ENCODE data around the gene PRKACB.
A peak's percentile ranks its signal among the peaks of the same experiment; 100 is the strongest.

Gene PRKACB

GRCh38 chr1:84272401-84272800 lies 128.3 kb downstream of the PRKACB start:
- Histone ChIP-seq H4K20me1 (ENCODE audit: control insufficient read depth, insufficient read depth, low read depth, low read length) (no peaks in the 10 kb centered on the region), H3K27ac (ENCODE audit: low read depth, low read length) (peak overlapping the region; percentile 98), H3K4me3 (ENCODE audit: low read length) (peak overlapping the region; percentile 61), H3K4me1 (ENCODE audit: control insufficient read depth, low read length) (peaks cover 33% of the 10 kb centered on the region), H3K79me2 (ENCODE audit: control insufficient read depth, low read length) (no peaks in the 10 kb centered on the region), H3K27me3 (ENCODE audit: control insufficient read depth, low read length) (no peaks in the 10 kb centered on the region), H3K9me2 (replicated peaks; ENCODE audit: control insufficient read depth, low read length) (no peaks in the 10 kb centered on the region), H3K9me3 (ENCODE audit: control insufficient read depth, insufficient read depth, low read length) (no peaks in the 10 kb centered on the region), H3K4me2 (ENCODE audit: low read length) (peak overlapping the region; percentile 89), H3F3A (ENCODE audit: control insufficient read depth, insufficient read depth) (peaks cover 14% of the 10 kb centered on the region), H3K36me3 (ENCODE audit: control insufficient read depth, low read length) (no peaks in the 10 kb centered on the region)
- TF ChIP-seq CTCF (IDR thresholded peaks at IDR 0.05; ENCODE audit: low read depth, low read length, poor library complexity, severe bottlenecking) (no peak), EZH2phosphoT487 (IDR thresholded peaks at IDR 0.05; ENCODE audit: borderline replicate concordance, low read length) (no peak)

GRCh38 chr1:84277343-84278059 lies 133.4 kb downstream of the PRKACB start:
- no peak overlapping the region for H3K4me2 ChIP-seq (ENCODE audit: low read length)
- no peak overlapping the region for H3K27ac ChIP-seq (ENCODE audit: low read depth, low read length)
- H4K20me1 ChIP-seq (ENCODE audit: control insufficient read depth, insufficient read depth, low read depth, low read length), result no peaks in the 10 kb centered on the region
- no peak overlapping the region for H3K4me3 ChIP-seq (ENCODE audit: low read length)
- no peaks in the 10 kb centered on the region for H3K36me3 ChIP-seq (ENCODE audit: control insufficient read depth, low read length)
- no peaks in the 10 kb centered on the region for H3K79me2 ChIP-seq (ENCODE audit: control insufficient read depth, low read length)
- H3K9me3 ChIP-seq (ENCODE audit: control insufficient read depth, insufficient read depth, low read length), result no peaks in the 10 kb centered on the region
- H3K9me2 ChIP-seq (replicated peaks; ENCODE audit: control insufficient read depth, low read length), result no peaks in the 10 kb centered on the region
- H3F3A ChIP-seq (ENCODE audit: control insufficient read depth, insufficient read depth), result no peaks in the 10 kb centered on the region
- no peaks in the 10 kb centered on the region for H3K27me3 ChIP-seq (ENCODE audit: control insufficient read depth, low read length)
- no peak for TF ChIP-seq CTCF (IDR thresholded peaks at IDR 0.05; ENCODE audit: low read depth, low read length, poor library complexity, severe bottlenecking)
- TF ChIP-seq EZH2phosphoT487 (IDR thresholded peaks at IDR 0.05; ENCODE audit: borderline replicate concordance, low read length), result no peak
- H3K4me1 ChIP-seq (ENCODE audit: control insufficient read depth, low read length), result peaks cover 11% of the 10 kb centered on the region

GRCh38 chr1:84278905-84279304 lies 134.8 kb downstream of the PRKACB start:
- Histone ChIP-seq H3K36me3 (ENCODE audit: control insufficient read depth, low read length) (no peaks in the 10 kb centered on the region), H3K4me2 (ENCODE audit: low read length) (no peak overlapping the region), H4K20me1 (ENCODE audit: control insufficient read depth, insufficient read depth, low read depth, low read length) (no peaks in the 10 kb centered on the region), H3K27me3 (ENCODE audit: control insufficient read depth, low read length) (no peaks in the 10 kb centered on the region), H3K79me2 (ENCODE audit: control insufficient read depth, low read length) (no peaks in the 10 kb centered on the region), H3K4me1 (ENCODE audit: control insufficient read depth, low read length) (no peaks in the 10 kb centered on the region), H3K4me3 (ENCODE audit: low read length) (no peak overlapping the region), H3F3A (ENCODE audit: control insufficient read depth, insufficient read depth) (no peaks in the 10 kb centered on the region), H3K9me2 (replicated peaks; ENCODE audit: control insufficient read depth, low read length) (no peaks in the 10 kb centered on the region), H3K9me3 (ENCODE audit: control insufficient read depth, insufficient read depth, low read length) (no peaks in the 10 kb centered on the region), H3K27ac (ENCODE audit: low read depth, low read length) (no peak overlapping the region)
- TF ChIP-seq CTCF (IDR thresholded peaks at IDR 0.05; ENCODE audit: low read depth, low read length, poor library complexity, severe bottlenecking) (no peak), EZH2phosphoT487 (IDR thresholded peaks at IDR 0.05; ENCODE audit: borderline replicate concordance, low read length) (no peak)

Measured in DOHH2 (cell line).